GM12878 (cell line): Measurements from ENCODE around the gene WNT5B. TPM values are rescaled to one million over a fixed set of nuclear protein-coding genes. Genes with fewer than 3 reads are reported as not detected.

Source experiments
- ATF3 ChIP-seq: IDR thresholded peaks from 2 replicates; pipeline ENCODE4 v1.6.1; 2011; ENCODE audit warnings: low read depth, mild to moderate bottlenecking, low read length, moderate library complexity, borderline replicate concordance; ENCODE audit errors: extremely low read depth
- CHD2 ChIP-seq: IDR thresholded peaks from 2 replicates; pipeline ENCODE4 v1.6.1; 2011; ENCODE audit warnings: low read depth, low read length, improper control_type of control experiment, borderline replicate concordance
- EP300 ChIP-seq, 2 experiments: fragments of 150-350 bp in 1 of 2; IDR thresholded peaks; 2 replicates each; pipeline ENCODE4 v1.6.1; 2011 to 2012; ENCODE audit warnings: low read depth in 2 of 2, low read length in 2 of 2, borderline replicate concordance in 1 of 2, improper control_type of control experiment in 1 of 2, inconsistent platforms in 1 of 2; ENCODE audit not compliant: control insufficient read depth in 1 of 2
- IKZF2 ChIP-seq, 2 experiments: fragments of 450-650 bp; IDR thresholded peaks; 2 replicates each; pipeline ENCODE4 v1.6.1; 2017; ENCODE audit warnings: mild to moderate bottlenecking in 2 of 2, moderate library complexity in 2 of 2
- JUNB ChIP-seq: IDR thresholded peaks from 2 replicates; pipeline ENCODE4 v1.6.1; 2016; ENCODE audit warnings: antibody characterized with exemption, mild to moderate bottlenecking
- KLF5 ChIP-seq: fragments of 450-650 bp; IDR thresholded peaks from 2 replicates; pipeline ENCODE4 v1.6.1; 2014; ENCODE audit warnings: mild to moderate bottlenecking; ENCODE audit not compliant: partially characterized antibody
- NBN ChIP-seq: fragments of 450-650 bp; IDR thresholded peaks from 2 replicates; pipeline ENCODE4 v1.6.1; 2016
- NFXL1 ChIP-seq: fragments of 450-650 bp; IDR thresholded peaks from 2 replicates; pipeline ENCODE4 v1.6.1; 2017; ENCODE audit warnings: antibody characterized with exemption, mild to moderate bottlenecking, borderline replicate concordance
- NR2F1 ChIP-seq: fragments of 450-650 bp; conservative IDR thresholded peaks from 2 replicates; pipeline ENCODE4 v1.6.1; 2017; ENCODE audit warnings: mild to moderate bottlenecking
- POU2F2 ChIP-seq: IDR thresholded peaks from 3 replicates; pipeline ENCODE4 v1.6.1; 2011; ENCODE audit warnings: low read depth, mild to moderate bottlenecking, low read length, borderline replicate concordance
- RAD51 ChIP-seq: fragments of 450-650 bp; IDR thresholded peaks from 2 replicates; pipeline ENCODE4 v1.6.1; 2016; ENCODE audit warnings: moderate library complexity, mild to moderate bottlenecking, inconsistent platforms
- RELA ChIP-seq: fragments of 450-650 bp; IDR thresholded peaks from 2 replicates; pipeline ENCODE4 v1.8.0; 2014; ENCODE audit warnings: borderline replicate concordance; ENCODE audit not compliant: partially characterized antibody
- STAT1 ChIP-seq: fragments of 450-650 bp; conservative IDR thresholded peaks from 2 replicates; pipeline ENCODE4 v1.6.1; 2014; ENCODE audit warnings: antibody characterized with exemption, mild to moderate bottlenecking
- STAT3 ChIP-seq: IDR thresholded peaks from 2 replicates; pipeline ENCODE4 v1.6.1; 2011; ENCODE audit warnings: low read depth, low read length, improper control_type of control experiment
- TARDBP ChIP-seq: IDR thresholded peaks from 2 replicates; pipeline ENCODE4 v1.6.1; 2016; ENCODE audit warnings: borderline replicate concordance
- TBL1XR1 ChIP-seq: IDR thresholded peaks from 2 replicates; pipeline ENCODE4 v1.6.1; 2012; ENCODE audit warnings: low read depth, low read length, improper control_type of control experiment
- TCF3 ChIP-seq: IDR thresholded peaks from 2 replicates; pipeline ENCODE4 v1.6.1; 2012; ENCODE audit warnings: low read depth, mild to moderate bottlenecking, low read length, borderline replicate concordance; ENCODE audit not compliant: insufficient read depth
- WRNIP1 ChIP-seq: IDR thresholded peaks from 2 replicates; pipeline ENCODE4 v1.6.1; 2011; ENCODE audit warnings: low read depth, low read length, improper control_type of control experiment, borderline replicate concordance
- YY1 ChIP-seq: IDR thresholded peaks from 2 replicates; pipeline ENCODE4 v1.6.1; 2011; ENCODE audit warnings: low read depth, mild to moderate bottlenecking, low read length
- ZBED1 ChIP-seq: IDR thresholded peaks from 2 replicates; pipeline ENCODE4 v1.6.1; 2016; ENCODE audit warnings: borderline replicate concordance
- ZNF274 ChIP-seq: IDR thresholded peaks from one replicate; pipeline ENCODE4 v1.8.0; 2011; ENCODE audit not compliant: insufficient read length, insufficient read depth
- polyA plus RNA-seq, 11 experiments: library from polyadenylated mRNA; depleted of rRNA in 4 of 11; unstranded in 6 of 11; stranded (reverse) in 5 of 11; fragments of >200 nt; fragmentation: Nextera tagmentation in 4 of 11; fragmentation: Illumina TruSeq in 1 of 11; extraction: Ambion mirVana in 4 of 11; extraction: Trizol in 1 of 11; gene quantifications; 1 replicate in 1 of 11; 2 replicates in 10 of 11; pipeline versions ENCODE4 v1.2.1 to v1.2.3, GENCODE V29; 2011 to 2016; ENCODE audit warnings: inconsistent platforms in 2 of 11, missing spikeins in 2 of 11, low read depth in 1 of 11
- total RNA-seq, 4 experiments: library from RNA; depleted of rRNA in 3 of 4; stranded (reverse); fragments of >200 nt in 3 of 4; fragmentation: Illumina TruSeq in 1 of 4; extraction: Trizol in 1 of 4; gene quantifications; 2 replicates each; pipeline versions ENCODE4 v1.2.1 to v1.2.3, GENCODE V29; 2013 to 2021
- TF ChIP-seq, protein P1 (sequence below): fragments of 150-350 bp; IDR thresholded peaks from 2 replicates; pipeline ENCODE4 v1.6.1; 2014; ENCODE audit warnings: mild to moderate bottlenecking, low read depth, low read length
- TF ChIP-seq, protein P2 (sequence below): IDR thresholded peaks from 2 replicates; pipeline ENCODE4 v1.6.1; 2012; ENCODE audit warnings: low read depth, low read length, improper control_type of control experiment
- TF ChIP-seq, protein P3 (sequence below): fragments of 450-650 bp; IDR thresholded peaks from 2 replicates; pipeline ENCODE4 v1.6.1; 2017; ENCODE audit warnings: mild to moderate bottlenecking, low read depth, inconsistent platforms; ENCODE audit not compliant: poor library complexity, severe bottlenecking

Gene WNT5B
- total and polyA plus RNA-seq, 10 of the 15 experiments (the other 5 are each of a cell fraction or from before 2014, with no cell fraction given), result 0.45 to 18.3 (median 5.4) TPM

DNA sequence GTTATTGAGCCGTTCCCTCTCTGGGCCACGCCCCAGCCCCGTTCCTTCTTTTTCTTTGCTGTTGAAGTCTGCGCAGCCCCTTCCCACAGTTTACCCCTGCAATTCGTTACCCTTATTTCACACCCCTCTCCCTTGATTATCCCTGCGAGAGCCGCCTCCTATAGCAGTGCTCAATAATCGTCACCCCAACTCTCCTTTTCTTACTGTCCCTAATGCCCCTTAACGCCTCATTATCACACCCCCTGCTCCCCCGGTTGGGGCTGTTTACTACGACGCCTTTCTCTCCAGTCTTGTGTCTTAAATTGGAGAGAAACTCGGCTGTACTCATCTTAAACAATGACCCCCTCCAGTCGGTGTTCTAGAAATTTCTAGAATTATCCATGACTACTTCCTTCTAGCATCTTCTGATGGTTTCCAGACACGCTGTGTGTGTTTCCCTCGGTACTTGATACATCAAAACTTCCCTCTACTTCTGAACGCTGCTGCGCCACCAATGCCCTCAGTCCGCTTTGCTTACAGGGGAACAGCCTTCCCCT, 33.9 kb upstream of the WNT5B start (continued):
- TF ChIP-seq STAT1 (no peak), CHD2 (no peak), RELA (no peak), TARDBP (no peak), NBN (peak; percentile 71), NFXL1 (no peak), ATF3 (no peak), NR2F1 (no peak), STAT3 (no peak), IKZF2 (IDR thresholded peaks at IDR 0.05) (0 out of 4 replicates have a peak, but pooled peaks of 1 of the 2 experiments have one; percentile 12), ZBED1 (no peak), POU2F2 (no peak), WRNIP1 (no peak), ZNF274 (no peak), KLF5 (no peak), TBL1XR1 (no peak), TCF3 (no peak), JUNB (no peak), RAD51 (no peak), YY1 (no peak), EP300 (IDR thresholded peaks at IDR 0.05; ENCODE audit: borderline replicate concordance in 1 of 2, control insufficient read depth in 1 of 2, low read depth in 2 of 2, low read length in 2 of 2) (no peak)
- TF ChIP-seq, protein P1, sequence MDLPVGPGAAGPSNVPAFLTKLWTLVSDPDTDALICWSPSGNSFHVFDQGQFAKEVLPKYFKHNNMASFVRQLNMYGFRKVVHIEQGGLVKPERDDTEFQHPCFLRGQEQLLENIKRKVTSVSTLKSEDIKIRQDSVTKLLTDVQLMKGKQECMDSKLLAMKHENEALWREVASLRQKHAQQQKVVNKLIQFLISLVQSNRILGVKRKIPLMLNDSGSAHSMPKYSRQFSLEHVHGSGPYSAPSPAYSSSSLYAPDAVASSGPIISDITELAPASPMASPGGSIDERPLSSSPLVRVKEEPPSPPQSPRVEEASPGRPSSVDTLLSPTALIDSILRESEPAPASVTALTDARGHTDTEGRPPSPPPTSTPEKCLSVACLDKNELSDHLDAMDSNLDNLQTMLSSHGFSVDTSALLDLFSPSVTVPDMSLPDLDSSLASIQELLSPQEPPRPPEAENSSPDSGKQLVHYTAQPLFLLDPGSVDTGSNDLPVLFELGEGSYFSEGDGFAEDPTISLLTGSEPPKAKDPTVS, result peak; percentile 99
- TF ChIP-seq, protein P2, sequence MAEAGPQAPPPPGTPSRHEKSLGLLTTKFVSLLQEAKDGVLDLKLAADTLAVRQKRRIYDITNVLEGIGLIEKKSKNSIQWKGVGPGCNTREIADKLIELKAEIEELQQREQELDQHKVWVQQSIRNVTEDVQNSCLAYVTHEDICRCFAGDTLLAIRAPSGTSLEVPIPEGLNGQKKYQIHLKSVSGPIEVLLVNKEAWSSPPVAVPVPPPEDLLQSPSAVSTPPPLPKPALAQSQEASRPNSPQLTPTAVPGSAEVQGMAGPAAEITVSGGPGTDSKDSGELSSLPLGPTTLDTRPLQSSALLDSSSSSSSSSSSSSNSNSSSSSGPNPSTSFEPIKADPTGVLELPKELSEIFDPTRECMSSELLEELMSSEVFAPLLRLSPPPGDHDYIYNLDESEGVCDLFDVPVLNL, result no peak
- TF ChIP-seq, protein P3, sequence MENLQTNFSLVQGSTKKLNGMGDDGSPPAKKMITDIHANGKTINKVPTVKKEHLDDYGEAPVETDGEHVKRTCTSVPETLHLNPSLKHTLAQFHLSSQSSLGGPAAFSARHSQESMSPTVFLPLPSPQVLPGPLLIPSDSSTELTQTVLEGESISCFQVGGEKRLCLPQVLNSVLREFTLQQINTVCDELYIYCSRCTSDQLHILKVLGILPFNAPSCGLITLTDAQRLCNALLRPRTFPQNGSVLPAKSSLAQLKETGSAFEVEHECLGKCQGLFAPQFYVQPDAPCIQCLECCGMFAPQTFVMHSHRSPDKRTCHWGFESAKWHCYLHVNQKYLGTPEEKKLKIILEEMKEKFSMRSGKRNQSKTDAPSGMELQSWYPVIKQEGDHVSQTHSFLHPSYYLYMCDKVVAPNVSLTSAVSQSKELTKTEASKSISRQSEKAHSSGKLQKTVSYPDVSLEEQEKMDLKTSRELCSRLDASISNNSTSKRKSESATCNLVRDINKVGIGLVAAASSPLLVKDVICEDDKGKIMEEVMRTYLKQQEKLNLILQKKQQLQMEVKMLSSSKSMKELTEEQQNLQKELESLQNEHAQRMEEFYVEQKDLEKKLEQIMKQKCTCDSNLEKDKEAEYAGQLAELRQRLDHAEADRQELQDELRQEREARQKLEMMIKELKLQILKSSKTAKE, result no peak
